ENCODE data around the gene MACF1.

GRCh38 chr1:39426346-39426745 lies 221.9 kb downstream of the MACF1 start:
- no peak for TF ChIP-seq CTCF (IDR thresholded peaks at IDR 0.05 in 8 of 11, conservative IDR thresholded peaks at IDR 0.05 in 3 of 11)
- TF ChIP-seq POLR2A (IDR thresholded peaks at IDR 0.05) = no peak
- TF ChIP-seq POLR2AphosphoS5 (IDR thresholded peaks at IDR 0.05) = no peak

All from spleen (tissue), 7 donors.